ENCODE measurements around the gene DEFB125. TPM values are rescaled to one million over a fixed set of nuclear protein-coding genes. Genes with fewer than 3 reads are reported as not detected.

The DEFB125 gene
- polyA plus RNA-seq, 3 donors, result not detected

DNA sequence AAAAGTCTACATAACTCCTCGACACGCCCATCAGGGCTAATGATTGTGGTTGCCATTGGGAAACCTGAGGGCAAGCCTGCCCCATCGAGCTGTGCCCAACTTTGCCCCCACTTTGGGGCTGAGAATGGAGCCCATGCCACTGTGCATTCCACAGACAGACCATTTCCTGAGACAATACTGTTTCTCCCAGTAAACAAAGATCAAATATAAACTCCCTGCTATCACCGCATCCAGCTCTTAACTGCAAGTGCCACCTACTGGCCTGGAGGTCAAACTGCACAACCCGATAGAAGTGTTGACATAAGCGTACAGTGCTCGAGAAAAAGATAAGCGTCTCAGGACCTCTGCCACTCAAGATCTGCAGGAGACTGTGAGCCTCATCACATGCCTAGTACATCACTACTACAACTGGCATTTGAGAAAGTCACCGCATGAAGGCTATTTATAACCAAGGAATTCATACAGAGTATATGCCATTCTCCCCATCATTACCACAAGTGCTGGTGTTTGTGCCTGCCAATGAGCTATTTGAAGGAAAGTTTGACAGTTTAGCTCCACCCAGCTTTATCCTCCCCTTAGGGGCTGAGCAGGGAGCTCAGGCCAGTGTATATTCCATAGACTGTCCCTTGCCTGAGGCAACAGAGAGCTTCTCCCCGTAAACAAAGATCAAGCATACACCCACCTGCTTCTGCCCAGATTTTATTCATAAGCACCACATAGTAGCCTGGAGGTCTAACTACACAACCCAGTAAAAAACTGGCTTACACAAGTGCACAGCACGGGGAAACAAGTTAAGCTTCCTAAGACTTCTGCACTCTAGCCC lies 50.4 kb downstream of the DEFB125 start:
- no peak for DNase-seq (ENCODE audit: extremely low read depth in 1 of 11, low read depth in 9 of 11, low spot score in 4 of 11)

DNA sequence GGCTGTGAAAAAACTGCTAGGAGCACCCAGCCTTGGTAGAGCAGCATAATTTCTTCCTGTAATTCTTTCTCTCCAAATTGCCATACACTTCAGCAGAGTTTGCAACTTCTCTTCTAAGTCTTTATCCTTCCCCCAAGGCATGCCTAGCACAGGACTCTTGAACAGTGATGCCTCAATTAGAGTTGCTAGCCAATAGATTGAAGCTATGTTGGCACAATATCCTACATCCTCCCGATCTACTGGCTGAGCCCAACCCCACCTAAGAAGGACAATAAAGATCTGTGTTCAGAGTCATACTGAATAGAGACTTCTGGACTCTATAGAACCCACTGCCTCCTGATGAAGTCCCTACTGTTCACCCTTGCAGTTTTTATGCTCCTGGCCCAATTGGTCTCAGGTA lies 54.8 kb downstream of the DEFB125 start, which contains the start of gene DEFB126:
TSS of gene DEFB126 (plus strand) at position 301 of the 400 bp plus-strand sequence. CDS start at position 340, 39 bp downstream.
- DNase-seq (ENCODE audit: extremely low read depth in 1 of 11, low read depth in 9 of 11, low spot score in 4 of 11), result no peak

DNA sequence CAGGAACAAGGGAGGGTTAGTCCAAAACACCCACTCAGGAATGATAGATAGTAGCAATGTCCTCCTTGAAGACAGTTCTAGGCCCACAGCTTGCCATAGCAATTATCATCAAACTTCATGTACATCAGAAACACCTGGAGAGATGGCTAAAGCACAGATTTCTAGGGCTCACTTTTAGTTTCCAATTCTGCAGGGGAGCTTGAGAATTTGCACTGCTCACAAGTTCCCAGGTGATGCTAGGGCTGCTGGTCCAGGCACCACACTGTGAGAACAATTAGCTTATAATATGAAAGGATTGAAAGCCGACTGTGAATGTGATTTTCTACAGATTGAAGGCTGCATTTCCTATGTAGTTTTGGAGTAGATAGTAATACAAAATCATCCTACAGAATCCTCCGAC lies 58.4 kb downstream of the DEFB125 start:
- DNase-seq (ENCODE audit: extremely low read depth in 1 of 11, low read depth in 9 of 11, low spot score in 4 of 11), result no peak

Other genes with a start within 250 kb of the DEFB125 start
- gene DEFB126, start 54.9 kb downstream of the DEFB125 start, polyA plus RNA-seq (ENCODE audit: insufficient read length in 3 of 3), result not detected
- not detected for gene DEFB127, start 69.8 kb downstream of the DEFB125 start, polyA plus RNA-seq (ENCODE audit: insufficient read length in 3 of 3)
- gene DEFB128, start 102.0 kb downstream of the DEFB125 start, polyA plus RNA-seq (ENCODE audit: insufficient read length in 3 of 3), result not detected
- gene DEFB129, start 139.6 kb downstream of the DEFB125 start, polyA plus RNA-seq (ENCODE audit: insufficient read length in 3 of 3), result not detected
- gene DEFB132, start 170.1 kb downstream of the DEFB125 start, polyA plus RNA-seq (ENCODE audit: insufficient read length in 3 of 3), result not detected
- 10 to 100 TPM; 36.9 to 45.0 (median 41.6) TPM for gene C20orf96, start 203.1 kb downstream of the DEFB125 start, polyA plus RNA-seq (ENCODE audit: insufficient read length in 3 of 3)
- 10 to 100 TPM; 41.0 to 57.2 (median 48.6) TPM for gene ZCCHC3, start 209.9 kb downstream of the DEFB125 start, polyA plus RNA-seq (ENCODE audit: insufficient read length in 3 of 3)
- 10 to 100 TPM; 27.8 to 43.5 (median 35.2) TPM for gene SOX12, start 237.9 kb downstream of the DEFB125 start, polyA plus RNA-seq (ENCODE audit: insufficient read length in 3 of 3)

Data from renal cortex interstitium (tissue), 11 donors.